ENCODE results near the gene AGBL1.

AGBL1 gene

GRCh38 chr15:86772369-86773059, 692.8 kb downstream of the AGBL1 start:
- Histone ChIP-seq H3K27me3 (ENCODE audit: insufficient read depth, poor library complexity, severe bottlenecking) (no peaks in the 10 kb centered on the region), H3K4me3 (replicated peaks; ENCODE audit: insufficient read depth, low read length) (no peak overlapping the region), H3K27ac (replicated peaks) (no peak overlapping the region)
- DNase-seq (ENCODE audit: low read depth in 1 of 2, low spot score in 1 of 2) = no peak
- TF ChIP-seq REST (IDR thresholded peaks at IDR 0.05; ENCODE audit: insufficient replicate concordance, low read depth) (no peak), CTCF (IDR thresholded peaks at IDR 0.05; ENCODE audit: insufficient read depth, low read length) (no peak), SPI1 (IDR thresholded peaks at IDR 0.05; ENCODE audit: borderline replicate concordance, low read depth) (no peak), GABPA (IDR thresholded peaks at IDR 0.05; ENCODE audit: low read depth) (no peak), POLR2AphosphoS5 (IDR thresholded peaks at IDR 0.05; ENCODE audit: low read depth) (no peak)

GRCh38 chr15:86773736-86774135, 694.1 kb downstream of the AGBL1 start:
- TF ChIP-seq CTCF (IDR thresholded peaks at IDR 0.05; ENCODE audit: insufficient read depth, low read length) (no peak), SPI1 (IDR thresholded peaks at IDR 0.05; ENCODE audit: borderline replicate concordance, low read depth) (no peak), POLR2AphosphoS5 (IDR thresholded peaks at IDR 0.05; ENCODE audit: low read depth) (no peak), GABPA (IDR thresholded peaks at IDR 0.05; ENCODE audit: low read depth) (no peak), REST (IDR thresholded peaks at IDR 0.05; ENCODE audit: insufficient replicate concordance, low read depth) (no peak)
- no peaks in the 10 kb centered on the region for H3K27me3 ChIP-seq (ENCODE audit: insufficient read depth, poor library complexity, severe bottlenecking)
- DNase-seq (ENCODE audit: low read depth in 1 of 2, low spot score in 1 of 2) = no peak
- H3K4me3 ChIP-seq (replicated peaks; ENCODE audit: insufficient read depth, low read length) = no peak overlapping the region
- H3K27ac ChIP-seq (replicated peaks) = no peak overlapping the region

- TF ChIP-seq CTCF (IDR thresholded peaks at IDR 0.05; ENCODE audit: insufficient read depth, low read length) (no peak), SPI1 (IDR thresholded peaks at IDR 0.05; ENCODE audit: borderline replicate concordance, low read depth) (no peak), REST (IDR thresholded peaks at IDR 0.05; ENCODE audit: insufficient replicate concordance, low read depth) (no peak), GABPA (IDR thresholded peaks at IDR 0.05; ENCODE audit: low read depth) (no peak), POLR2AphosphoS5 (IDR thresholded peaks at IDR 0.05; ENCODE audit: low read depth) (no peak)
- Histone ChIP-seq H3K27ac (replicated peaks) (no peak overlapping the region), H3K4me3 (replicated peaks; ENCODE audit: insufficient read depth, low read length) (no peak overlapping the region), H3K27me3 (ENCODE audit: insufficient read depth, poor library complexity, severe bottlenecking) (no peaks in the 10 kb centered on the region)
- no peak for DNase-seq (ENCODE audit: low read depth in 1 of 2, low spot score in 1 of 2)
These were observed 696.5 kb downstream of the AGBL1 start for GRCh38 chr15:86776145-86776544.

Data from HL-60 (cell line).